Measurements from ENCODE around the gene TTC13.
A peak's percentile ranks its signal among the peaks of the same experiment; 100 is the strongest.
"Not testable (repeated sequence)": the region's sequence is repeated elsewhere in the genome, so short reads cannot be mapped to it uniquely, and the experiment has no call there.

The TTC13 gene

DNA sequence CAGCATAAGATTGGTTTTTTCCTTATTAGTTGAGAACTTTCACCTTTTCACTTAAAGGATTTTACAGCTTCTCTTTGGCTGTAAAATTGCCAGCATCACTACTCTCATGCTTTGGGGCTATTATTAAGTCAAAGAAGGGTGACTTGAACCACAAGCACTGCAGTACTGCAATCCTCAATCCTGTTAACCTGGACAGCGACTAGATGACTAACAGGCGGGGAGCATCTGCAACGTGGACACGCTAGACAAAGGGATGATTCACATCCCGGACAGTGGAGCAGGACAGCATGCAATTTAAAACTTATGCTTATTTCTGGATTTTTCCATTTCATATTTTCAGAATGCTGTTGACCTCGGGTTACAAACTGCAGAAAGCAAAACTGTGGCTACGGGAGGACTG lies 8.3 kb upstream of the TTC13 start:
- DNase-seq: no peak

DNA sequence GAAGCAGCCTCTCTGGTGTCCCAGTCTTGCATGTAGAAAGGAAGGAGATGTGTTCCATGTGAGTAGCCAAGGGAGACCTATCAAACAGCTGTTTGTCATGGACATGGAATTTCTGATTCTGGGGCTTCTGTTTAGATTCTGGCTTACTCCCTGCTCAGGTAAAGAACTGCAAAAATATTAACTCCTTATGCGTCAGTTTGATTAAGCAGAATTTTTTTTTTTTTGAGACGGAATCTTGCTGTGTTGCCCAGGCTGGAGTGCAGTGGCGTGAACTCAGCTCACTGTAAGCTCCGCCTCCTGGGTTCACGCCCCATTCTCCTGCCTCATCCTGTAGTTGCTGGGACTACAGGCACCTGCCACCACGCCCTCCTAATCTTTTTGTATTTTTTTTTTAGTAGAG lies 7.0 kb upstream of the TTC13 start:
- DNase-seq: no peak

DNA sequence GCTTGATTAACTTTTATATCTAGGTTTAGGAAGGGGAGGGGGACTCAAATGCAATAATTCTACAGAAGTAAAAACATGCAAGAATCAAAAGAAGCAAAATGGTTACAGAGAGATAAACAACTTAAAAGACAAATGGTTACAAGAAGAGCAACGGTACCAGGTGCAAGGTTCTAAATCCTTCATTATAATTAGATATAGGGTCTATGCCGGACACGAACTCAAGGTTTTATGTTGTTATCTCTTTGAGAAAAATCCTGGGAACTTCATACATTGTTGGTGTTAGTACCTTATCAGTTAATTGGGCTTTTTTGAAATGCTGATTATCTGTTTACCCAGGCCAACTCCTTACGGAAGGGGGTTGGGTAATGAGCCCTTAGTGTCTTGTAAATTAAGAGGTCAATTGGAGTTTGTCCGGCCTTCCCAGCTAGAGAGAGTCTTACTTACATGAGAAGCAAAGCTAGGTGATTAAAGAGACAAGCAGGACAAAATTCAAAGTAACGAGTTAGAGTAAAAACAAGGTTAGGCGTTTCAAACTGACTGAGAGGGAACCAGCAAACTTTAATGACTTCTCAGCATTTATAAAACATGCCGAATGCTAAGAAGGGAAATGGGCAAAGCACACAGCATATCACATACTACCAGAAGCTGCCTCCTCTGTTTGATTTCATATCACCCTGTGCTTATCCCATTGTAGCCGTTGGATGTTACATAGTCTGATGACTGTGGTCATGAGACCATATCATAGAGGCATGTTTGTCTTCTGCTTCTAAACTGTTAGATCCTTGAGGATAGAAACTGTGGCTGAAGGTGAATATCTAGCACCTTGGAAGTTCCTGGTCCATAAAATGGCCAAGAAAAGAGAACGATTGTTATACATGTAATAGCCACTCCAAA lies 6.2 kb upstream of the TTC13 start:
- DNase-seq: not testable (repeated sequence)

DNA sequence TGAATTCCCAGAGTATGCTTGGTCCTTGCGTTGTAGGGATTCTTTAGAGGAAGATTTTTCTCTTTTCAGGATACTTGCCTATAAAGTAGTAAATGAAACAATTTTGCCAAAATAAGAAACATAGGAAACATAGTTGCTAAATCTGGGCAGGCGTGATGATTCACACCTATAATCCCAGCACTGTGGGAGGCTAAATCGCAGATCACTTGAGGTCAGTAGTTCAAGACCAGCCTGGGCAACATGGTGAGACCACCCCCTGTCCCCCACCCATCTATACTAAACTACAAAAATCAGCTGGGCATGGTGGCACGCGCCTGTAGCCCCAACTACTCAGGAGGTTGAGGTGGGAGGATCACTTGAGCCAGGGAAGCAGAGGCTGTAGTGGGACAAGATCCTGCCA lies 5.2 kb upstream of the TTC13 start:
- DNase-seq: no peak

DNA sequence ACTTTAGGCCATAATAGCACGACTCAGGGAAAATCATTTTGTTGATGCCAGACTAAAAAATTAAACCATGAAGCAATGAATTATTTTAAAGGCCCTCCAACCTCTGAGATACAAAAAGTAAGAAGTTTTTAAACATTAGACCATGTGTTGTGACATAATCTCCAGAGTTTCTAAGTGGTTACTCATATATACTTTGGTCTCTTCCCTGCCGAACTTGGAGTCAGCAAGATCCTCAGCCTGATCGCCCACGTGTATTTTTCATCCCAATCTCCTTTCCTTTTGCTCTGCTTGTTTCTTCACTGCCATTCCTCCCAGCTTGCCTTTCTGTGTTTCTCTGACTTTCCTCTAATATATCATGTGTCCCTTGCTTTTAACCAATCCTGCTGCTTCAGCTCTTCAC lies 4.0 kb upstream of the TTC13 start:
- DNase-seq: no peak

DNA sequence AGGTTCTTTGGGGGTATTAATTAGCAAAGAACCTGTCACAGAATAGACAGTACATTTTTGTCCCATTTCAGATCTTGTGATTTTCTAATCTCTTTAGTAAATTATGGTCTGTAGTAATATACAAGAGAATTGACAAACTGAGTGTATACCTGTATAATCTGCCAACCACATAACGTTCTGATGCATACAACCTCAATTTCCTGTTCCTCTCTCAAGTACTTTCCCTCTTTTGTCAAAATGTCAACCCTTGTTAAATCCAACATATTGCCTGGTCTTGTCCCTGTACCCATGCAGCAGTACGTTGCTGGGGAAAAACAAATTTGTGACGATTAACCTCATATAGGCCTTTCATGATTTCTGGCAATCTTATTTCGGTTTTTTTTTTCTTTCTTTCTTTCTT lies 1.3 kb upstream of the TTC13 start:
- no peak for DNase-seq

DNA sequence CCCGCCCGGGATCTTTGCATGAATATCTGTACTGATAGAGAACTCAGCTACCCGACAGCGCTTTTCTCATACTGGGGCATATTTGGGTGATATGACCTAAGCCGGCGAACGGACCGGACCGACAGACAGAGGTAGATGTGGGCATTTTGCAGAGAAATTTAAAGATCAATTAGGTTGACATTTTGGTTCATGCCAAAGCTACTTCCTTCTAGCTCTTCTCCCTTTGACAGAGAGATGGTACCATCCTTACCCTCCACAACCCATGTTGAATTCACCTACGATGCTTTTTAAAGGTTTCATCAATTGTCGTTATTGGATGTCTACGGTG lies 692 bp upstream of the TTC13 start:
- no peak for DNase-seq

DNA sequence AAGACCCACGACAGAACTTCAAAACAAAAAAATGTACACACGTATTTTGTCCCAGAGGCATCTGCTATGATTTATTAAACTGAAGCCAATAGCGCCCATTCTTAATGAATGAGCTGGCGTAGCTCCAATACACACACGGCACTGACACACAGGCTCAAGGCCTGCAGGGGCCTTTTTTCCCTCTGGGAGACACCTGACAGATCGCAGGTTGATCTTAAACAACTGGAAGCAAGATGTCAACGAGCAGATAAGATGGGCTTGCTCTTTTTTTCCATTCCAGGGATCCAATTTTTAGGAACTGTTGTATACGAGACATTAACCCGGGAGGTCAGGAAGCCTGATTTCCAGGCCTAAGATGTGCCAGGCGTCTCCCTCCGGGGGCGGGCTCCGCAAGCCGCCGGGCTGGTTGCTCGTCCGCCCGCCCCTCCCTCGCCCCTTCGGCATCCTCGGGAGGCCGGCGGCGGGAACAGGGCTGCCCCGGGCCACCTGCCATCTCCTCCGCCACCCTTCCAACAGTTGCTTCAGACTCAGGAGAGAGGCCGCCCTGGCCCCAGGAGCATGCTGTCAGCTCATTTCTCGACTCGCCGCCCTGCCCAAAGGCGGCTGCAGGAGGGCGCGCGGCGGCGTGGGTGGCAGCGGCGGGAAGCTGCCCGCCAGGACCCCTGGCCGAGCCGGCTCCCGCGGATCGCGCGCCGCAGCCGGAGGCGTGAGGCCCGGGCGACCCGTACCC lies 735 bp downstream of the TTC13 start:
- DNase-seq: no peak

DNA sequence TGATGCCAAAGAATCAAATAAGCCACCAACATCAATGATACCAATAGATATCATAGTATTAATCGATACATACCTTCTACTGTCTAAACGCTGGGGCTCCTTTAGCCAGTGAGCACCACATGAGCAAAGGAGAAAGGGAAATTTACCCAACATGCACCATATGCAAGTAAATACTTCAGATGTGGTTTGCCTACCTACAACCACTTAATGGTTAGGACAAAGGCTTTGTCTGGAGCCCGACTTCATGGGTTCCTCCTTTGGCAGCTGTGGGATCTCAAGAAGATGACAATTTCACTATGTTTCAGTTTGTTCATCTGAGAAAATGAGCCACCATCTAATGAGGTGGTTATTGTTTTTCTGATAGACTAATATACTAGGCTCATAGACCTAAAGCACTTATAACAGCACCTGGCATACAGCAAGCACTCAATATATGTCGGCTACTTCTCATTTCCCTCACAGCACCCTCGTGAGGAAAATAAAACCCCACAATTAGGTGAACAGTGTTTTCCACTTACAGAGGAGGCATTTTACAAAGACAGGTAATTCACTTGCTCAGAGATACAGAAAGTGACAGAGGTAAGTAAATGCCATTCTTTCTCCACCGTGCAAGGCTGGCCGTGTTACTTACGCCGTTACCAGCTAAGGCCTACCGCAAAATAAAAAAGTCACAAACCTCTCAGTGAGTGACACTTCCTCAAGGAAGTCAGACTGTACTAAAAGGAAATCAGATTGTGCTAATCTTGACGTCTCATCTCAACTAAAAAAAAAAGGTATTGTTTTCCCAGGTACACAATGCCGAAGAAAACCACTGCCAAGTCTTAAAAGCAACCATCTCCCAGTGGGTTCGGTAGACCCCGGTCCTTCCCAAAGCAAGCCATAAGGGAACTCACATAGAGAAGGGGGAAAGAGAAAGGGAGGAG lies 1.6 kb downstream of the TTC13 start:
- DNase-seq: peak; percentile 53

DNA sequence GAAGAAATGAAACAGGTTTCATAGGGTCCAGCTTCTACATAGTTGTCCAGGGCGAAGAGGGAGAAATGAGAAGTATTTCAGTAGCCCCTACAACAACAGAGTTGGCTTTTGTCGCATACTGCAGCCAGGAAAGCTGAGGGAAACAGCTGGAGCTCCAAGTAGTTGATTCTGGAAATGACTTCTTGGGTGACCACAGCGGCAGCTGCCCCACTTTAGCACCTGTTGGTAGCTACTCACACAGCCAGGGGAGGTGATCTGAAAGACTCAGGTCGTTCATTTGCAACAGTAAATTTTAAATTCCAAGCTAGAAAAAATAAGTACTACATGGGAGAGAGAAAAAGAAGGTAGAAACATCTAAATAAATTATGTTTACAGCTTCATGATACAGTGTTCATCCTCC lies 2.3 kb downstream of the TTC13 start:
- no peak for DNase-seq

DNA sequence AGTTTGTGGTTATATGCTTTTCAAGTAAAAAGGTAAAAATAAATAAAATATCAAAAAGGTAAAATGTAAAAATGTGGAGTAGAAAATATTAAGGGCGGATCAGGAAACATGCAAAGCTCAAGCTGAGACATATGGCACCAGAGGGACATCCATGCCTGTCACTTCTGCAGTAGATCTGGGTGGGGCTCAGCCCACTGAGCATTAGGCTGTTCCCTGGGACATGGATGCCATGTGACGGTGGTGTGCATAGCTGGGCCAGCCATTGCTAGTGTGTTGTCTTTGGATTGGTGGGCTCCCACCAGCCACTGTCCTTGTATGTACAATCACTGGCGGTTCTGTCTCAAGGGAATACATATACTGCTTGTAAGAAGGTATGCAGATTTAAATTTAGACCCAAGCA lies 3.0 kb downstream of the TTC13 start:
- no peak for DNase-seq

DNA sequence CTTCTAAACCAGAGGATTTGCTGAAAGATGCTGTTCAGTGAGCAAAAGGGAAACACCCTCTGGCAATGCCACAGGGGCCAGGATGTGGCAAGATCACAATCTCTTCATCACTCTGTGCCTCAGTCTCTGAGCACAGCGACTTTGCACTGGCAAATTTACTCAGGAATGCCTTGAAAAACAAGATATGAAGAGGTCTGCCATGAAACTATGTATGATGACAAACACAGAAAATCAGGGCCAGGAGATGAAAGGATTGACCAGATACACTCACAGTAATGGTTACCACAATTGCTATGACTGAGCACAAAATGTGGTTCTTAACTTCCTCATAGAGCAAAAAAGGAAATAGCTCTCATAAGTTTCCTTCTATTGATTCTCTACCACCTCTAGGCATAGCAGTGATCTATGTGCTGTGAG lies 5.8 kb downstream of the TTC13 start:
- peak; percentile 41 for DNase-seq

DNA sequence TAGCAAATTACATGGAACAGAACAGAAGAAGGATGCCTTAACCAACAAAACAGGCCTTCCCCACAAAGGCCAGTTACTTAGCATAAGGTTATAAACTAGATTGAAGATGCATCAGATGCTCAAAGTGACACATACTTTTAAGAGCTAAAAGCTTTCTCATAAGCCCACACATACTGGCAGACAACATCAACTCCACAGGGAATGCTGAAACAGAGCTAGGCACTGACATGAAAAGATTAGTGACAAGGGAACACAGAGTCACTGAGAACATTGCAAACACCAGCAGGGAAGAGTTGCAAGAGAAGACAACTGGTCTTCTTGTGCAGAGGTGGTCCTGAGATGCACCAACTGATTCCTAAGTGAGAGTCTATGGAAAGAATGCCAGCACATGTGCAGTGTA lies 6.9 kb downstream of the TTC13 start:
- DNase-seq: no peak

DNA sequence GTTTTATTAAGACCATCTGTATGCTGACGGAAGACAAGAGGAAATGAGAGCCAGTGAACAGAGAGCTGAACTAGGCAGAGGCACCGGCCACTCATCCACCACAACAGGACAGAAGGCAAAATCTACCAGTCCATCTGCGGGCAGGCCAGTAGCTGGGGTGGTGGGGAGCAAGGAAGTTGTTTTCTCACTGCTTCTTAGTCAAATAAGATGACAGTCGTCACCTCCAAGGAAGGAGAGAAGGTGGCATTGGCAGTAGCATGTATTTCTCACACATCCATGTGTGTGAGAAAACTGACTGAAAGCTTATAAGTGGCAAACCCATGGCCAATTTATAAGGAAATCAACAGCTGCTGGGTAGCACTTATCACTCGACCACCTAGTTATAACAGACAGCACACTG lies 8.2 kb downstream of the TTC13 start:
- DNase-seq: no peak

DNA sequence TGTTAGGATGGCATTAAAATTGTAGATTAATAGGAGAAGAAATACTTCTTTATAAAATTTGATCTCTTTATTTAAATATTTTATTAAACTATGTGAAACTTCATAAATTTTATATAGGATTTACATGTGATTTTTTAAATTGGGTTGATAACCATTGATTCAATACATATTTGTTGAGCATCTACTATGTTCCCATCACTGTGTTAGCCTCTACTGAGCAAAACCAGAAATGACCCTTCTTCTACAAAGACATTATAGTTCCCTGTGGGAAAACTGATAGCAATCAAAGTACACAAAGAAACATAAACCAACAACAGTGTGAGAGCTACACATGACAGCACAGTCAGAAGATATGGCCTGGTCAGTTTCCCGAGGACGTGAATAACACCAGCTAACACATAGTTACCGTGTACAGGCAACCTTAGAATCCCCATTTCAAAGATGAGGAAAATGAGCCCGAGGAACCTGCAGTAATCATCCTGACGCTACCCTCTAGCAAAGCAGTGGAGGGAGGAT lies 12.2 kb downstream of the TTC13 start:
- DNase-seq: no peak

DNA sequence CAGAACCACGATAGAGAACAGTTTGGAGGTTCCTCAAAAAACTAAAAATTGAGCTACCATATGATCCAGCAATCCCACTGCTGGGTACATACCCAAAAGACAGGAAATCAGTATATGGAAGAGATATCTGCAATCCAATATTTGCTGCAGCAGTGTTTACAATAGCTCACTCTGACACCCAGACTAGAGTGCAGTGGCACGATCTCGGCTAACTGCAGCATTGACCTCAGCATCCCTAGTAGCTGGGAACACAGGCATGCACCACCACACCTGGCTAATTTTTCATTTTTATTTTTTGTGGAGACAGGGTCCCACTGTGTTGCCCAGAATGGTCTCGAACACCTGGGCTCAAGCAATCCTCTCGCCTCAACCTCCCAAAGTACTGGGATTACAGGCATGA lies 13.1 kb downstream of the TTC13 start:
- DNase-seq: no peak

DNA sequence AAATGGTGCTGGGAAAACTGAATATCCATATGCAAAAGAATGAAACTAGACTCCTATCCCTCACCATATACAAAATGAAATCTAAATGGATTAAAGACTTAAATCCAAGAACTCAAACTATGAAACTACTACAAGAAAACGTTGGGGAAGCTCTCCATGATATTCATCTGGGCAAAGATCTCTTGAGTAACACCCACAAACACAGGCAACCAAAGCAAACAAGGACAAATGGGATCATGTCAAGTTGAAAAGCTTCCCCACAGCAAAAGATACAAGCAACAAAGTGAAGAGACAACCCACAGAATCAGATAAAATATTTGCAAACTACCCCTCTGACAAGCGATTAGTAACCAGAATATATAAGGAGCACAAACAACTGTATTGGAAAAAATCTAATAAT lies 13.8 kb downstream of the TTC13 start:
- DNase-seq: no peak

DNA sequence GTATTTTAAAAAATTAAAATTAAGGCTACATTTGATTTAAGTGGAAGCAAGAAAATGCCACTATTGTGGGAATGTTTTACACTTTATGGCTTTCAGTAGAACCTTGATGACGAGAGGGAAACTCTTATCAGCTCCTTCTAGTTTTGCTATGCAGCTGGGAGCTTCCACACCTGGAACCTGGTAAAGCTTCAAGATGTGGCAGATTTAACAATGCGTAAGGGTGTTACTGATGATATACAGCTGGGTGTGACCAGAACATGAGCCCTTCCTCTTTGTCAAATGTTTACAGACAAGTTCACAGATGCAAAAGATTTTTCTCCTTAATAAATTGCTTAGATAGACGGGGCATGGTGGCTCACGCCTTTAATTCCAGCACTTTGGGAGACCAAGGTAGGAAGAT lies 20.3 kb downstream of the TTC13 start:
- no peak for DNase-seq

DNA sequence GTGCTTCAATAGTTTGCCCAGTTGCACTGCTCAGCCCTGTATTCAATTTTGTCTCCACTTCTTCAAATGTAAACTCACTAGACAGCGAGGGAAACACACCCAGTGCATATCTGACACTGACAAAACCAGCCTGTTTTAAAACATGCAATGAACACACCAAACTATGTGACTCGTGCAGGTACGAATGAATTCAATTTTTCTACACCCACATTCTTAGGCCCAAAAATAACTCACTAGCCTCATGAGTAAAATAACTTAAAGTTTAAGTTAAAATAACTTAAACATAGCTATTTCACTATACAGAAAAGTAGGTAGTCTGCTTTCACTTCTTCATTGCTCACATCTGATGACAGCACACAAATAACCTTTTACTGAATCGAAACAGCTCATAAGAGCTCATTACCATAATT lies 21.1 kb downstream of the TTC13 start:
- DNase-seq: no peak

DNA sequence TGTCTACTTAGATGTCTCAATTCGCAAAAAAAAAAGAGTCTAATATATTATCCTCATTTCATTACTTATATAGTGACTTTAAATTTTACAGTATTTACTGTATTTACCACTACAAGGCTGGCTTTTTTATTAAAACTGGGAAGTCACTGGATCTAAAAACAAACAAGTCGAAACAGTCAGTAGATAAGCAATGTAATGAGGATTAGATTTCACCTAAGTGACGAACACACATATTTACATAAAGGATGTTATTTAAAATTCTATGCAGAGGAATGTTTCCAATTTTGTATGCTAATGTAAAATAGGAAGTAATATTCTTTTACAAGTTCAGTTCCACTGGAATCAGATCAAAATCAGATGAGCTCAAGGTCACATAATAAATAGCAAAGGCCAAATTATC lies 28.3 kb downstream of the TTC13 start:
- no peak for DNase-seq

DNA sequence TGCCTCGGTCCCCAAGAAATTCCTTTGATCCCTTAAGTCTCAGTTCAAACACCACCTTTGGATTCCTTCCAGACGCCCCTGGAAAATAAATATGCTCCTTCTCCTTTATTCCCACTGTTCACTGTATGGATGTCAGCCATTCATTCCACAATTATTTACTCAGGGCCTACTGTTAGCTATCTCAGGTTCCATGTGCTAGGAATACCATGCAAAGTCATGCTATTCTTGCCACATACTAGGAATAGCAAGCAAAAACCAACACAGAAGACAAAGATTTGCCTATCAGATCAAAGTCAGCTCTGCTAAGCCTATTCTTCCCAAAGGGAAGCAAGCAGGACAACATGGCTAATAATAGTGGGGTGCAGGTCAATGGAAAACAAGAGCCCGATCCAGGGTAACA lies 29.8 kb downstream of the TTC13 start:
- no peak for DNase-seq

DNA sequence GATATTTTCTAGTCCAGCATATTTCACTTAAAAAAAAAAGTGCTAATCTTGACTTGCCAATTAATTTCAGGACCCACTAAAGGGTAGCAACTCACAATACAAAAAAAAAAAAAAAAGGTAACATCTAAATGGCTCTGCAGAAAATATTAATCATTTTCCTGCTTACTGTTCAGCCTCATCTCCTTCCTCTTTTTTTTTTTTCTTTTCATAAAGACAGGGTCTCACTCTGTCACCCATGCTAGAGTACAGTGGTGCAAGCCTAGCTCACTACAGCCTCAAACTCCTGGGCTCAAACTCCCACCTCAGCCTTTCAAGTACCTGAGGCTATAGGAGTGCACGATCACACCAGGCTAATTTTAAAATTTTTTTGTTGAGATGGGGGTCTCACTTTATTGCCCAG lies 30.4 kb downstream of the TTC13 start:
- no peak for DNase-seq

DNA sequence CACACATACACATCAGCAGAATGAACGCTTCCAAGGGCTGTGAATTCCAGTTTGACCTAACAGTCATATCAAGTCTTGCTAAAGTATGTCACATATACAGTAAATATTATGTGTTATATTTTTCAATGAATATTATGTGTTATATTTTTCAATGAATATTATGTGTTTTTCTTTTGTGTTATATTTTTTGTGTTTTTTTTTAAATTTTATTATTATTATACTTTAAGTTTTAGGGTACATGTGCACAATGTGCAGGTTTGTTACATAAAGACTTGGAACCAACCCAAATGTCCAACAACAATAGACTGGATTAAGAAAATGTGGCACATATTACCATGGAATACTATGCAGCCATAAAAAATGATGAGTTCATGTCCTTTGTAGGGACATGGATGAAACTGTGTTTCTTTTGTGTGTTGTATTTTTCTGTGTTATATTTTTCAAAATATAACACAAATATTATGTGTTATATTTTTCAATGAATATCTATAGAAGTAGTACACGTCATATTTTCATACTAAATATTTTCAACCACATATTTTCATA lies 35.5 kb downstream of the TTC13 start:
- DNase-seq: no peak
